ENCODE data around the gene FOXP1. TPM values are rescaled to one million over a fixed set of nuclear protein-coding genes. Genes with fewer than 3 reads are reported as not detected.

Gene FOXP1
- total RNA-seq, 1 donor from 2014 or later, result 27.3 TPM

DNA sequence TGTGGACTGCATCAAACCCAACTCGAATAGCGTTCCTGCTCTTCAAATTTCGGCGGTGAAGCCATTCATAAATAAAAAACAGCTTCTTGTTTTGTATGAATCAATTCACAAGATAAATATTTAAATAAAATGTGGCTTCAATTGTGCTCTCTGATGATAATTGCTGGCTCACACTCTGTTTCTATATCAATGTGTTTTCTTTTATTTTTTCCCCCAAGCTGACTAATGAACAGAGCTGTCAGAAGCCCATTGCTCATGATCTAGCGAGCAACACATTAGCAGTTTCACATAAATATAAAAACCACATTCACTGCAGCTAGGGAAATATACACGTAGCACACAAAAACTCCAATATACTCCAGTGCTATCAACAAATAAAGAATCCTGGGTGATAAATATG lies 45.0 kb upstream of the FOXP1 start:
- Histone ChIP-seq H3K9ac (no peak overlapping the region), H2AFZ (replicated peaks) (no peak overlapping the region), H3K27ac (no peak overlapping the region), H3K36me3 (no peaks in the 10 kb centered on the region), H3K27me3 (no peaks in the 10 kb centered on the region), H3K4me3 (no peak overlapping the region), H4K20me1 (ENCODE audit: low read depth) (no peaks in the 10 kb centered on the region), H3K79me2 (ENCODE audit: low read depth) (no peaks in the 10 kb centered on the region), H3F3A (ENCODE audit: low read depth) (no peaks in the 10 kb centered on the region), H3K4me1 (no peaks in the 10 kb centered on the region), H3K4me2 (no peak overlapping the region), H3K9me3 (ENCODE audit: low read depth) (no peaks in the 10 kb centered on the region)
- no peak overlapping the region for H3K27ac Mint-ChIP-seq
- no peaks in the 10 kb centered on the region for H3K9me3 Mint-ChIP-seq
- H3K36me3 Mint-ChIP-seq, result no peaks in the 10 kb centered on the region
- peaks cover 2% of the 10 kb centered on the region for H3K27me3 Mint-ChIP-seq (ENCODE audit: insufficient read depth, low read depth)
- no peaks in the 10 kb centered on the region for H3K4me1 Mint-ChIP-seq
- TF ChIP-seq EZH2phosphoT487 (IDR thresholded peaks at IDR 0.05), result no peak
- no peak for TF ChIP-seq EZH2 (IDR thresholded peaks at IDR 0.05)
- TF ChIP-seq, protein P1, sequence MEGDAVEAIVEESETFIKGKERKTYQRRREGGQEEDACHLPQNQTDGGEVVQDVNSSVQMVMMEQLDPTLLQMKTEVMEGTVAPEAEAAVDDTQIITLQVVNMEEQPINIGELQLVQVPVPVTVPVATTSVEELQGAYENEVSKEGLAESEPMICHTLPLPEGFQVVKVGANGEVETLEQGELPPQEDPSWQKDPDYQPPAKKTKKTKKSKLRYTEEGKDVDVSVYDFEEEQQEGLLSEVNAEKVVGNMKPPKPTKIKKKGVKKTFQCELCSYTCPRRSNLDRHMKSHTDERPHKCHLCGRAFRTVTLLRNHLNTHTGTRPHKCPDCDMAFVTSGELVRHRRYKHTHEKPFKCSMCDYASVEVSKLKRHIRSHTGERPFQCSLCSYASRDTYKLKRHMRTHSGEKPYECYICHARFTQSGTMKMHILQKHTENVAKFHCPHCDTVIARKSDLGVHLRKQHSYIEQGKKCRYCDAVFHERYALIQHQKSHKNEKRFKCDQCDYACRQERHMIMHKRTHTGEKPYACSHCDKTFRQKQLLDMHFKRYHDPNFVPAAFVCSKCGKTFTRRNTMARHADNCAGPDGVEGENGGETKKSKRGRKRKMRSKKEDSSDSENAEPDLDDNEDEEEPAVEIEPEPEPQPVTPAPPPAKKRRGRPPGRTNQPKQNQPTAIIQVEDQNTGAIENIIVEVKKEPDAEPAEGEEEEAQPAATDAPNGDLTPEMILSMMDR (IDR thresholded peaks at IDR 0.05), result no peak
- H3K4me3 Mint-ChIP-seq, result no peak overlapping the region
- no peak for DNase-seq (ENCODE audit: low spot score)

DNA sequence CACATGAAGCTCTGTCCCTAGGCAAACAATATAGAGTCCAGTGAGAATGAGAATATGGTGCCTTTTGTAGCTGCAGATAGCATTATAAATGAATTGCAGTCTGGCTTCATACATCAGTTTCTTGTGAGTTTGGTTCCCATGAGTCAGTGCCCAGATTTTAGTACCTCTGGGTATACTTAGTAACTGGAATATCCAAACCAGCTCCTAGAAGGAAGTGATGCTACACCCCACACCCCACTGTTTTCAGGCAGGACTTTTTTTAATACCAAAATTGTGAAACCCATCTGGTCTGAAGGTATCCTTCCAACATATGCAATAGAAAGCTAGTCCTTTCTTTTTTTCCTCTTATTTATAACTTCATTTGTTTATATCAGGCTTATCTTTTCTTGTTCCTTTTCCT lies 42.1 kb upstream of the FOXP1 start:
- Histone ChIP-seq H3K27ac (no peak overlapping the region), H3K4me2 (no peak overlapping the region), H3K9ac (no peak overlapping the region), H3F3A (ENCODE audit: low read depth) (no peaks in the 10 kb centered on the region), H3K4me3 (no peak overlapping the region), H2AFZ (replicated peaks) (no peak overlapping the region), H3K79me2 (ENCODE audit: low read depth) (no peaks in the 10 kb centered on the region), H4K20me1 (ENCODE audit: low read depth) (no peaks in the 10 kb centered on the region), H3K9me3 (ENCODE audit: low read depth) (no peaks in the 10 kb centered on the region), H3K36me3 (no peaks in the 10 kb centered on the region), H3K4me1 (no peaks in the 10 kb centered on the region), H3K27me3 (no peaks in the 10 kb centered on the region)
- TF ChIP-seq, protein P1 (IDR thresholded peaks at IDR 0.05), result no peak
- no peak for TF ChIP-seq EZH2 (IDR thresholded peaks at IDR 0.05)
- no peak for TF ChIP-seq EZH2phosphoT487 (IDR thresholded peaks at IDR 0.05)
- no peak for DNase-seq (ENCODE audit: low spot score)
- no peak overlapping the region for H3K4me3 Mint-ChIP-seq
- H3K9me3 Mint-ChIP-seq, result no peaks in the 10 kb centered on the region
- no peak overlapping the region for H3K27ac Mint-ChIP-seq
- H3K4me1 Mint-ChIP-seq, result no peaks in the 10 kb centered on the region
- H3K27me3 Mint-ChIP-seq (ENCODE audit: insufficient read depth, low read depth), result peaks cover 2% of the 10 kb centered on the region
- H3K36me3 Mint-ChIP-seq, result no peaks in the 10 kb centered on the region

DNA sequence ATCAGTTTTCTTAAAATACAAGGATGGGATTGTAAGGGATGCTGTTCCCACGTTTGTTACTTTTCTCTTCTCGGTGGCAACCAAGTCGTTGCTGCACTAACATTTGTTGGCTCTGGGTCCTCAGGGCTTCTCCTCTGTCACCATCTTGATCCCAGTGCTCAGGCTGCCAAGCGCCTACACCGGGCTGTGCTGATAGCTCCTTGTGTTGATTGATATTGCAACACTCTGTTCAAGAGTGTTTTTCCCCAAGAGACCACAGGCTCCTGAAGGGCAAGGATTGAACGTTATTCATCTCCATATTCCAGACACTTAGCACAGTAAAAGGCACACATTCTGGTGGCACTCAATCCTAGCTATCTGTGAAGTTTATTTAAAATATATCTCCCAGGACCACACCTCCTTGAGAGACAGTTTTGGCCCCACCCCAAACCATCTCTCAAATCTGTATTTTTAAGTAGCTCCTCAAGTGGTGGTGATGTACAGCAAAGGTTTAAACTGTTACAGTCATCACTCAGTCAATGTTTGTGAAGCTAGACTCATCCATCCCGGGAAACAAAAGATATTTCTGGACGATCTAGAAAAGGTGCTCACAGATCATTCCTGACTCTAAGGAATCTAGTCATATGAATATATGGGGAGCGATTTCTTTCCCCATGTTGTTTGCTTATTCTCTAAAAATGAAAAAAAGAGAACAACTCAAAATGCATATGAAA lies 38.5 kb upstream of the FOXP1 start:
- no peaks in the 10 kb centered on the region for H4K20me1 ChIP-seq (ENCODE audit: low read depth)
- H3K27ac ChIP-seq, result no peak overlapping the region
- TF ChIP-seq, protein P1 (IDR thresholded peaks at IDR 0.05), result no peak
- no peak for TF ChIP-seq EZH2phosphoT487 (IDR thresholded peaks at IDR 0.05)
- TF ChIP-seq EZH2 (IDR thresholded peaks at IDR 0.05), result no peak
- DNase-seq (ENCODE audit: low spot score), result no peak
- no peak overlapping the region for H3K4me3 Mint-ChIP-seq
- H3K27me3 ChIP-seq, result no peaks in the 10 kb centered on the region
- H3K27me3 Mint-ChIP-seq (ENCODE audit: insufficient read depth, low read depth), result peaks cover 2% of the 10 kb centered on the region
- no peaks in the 10 kb centered on the region for H3K9me3 Mint-ChIP-seq
- no peaks in the 10 kb centered on the region for H3K4me1 Mint-ChIP-seq
- no peaks in the 10 kb centered on the region for H3K9me3 ChIP-seq (ENCODE audit: low read depth)
- no peaks in the 10 kb centered on the region for H3K4me1 ChIP-seq
- H3F3A ChIP-seq (ENCODE audit: low read depth), result no peaks in the 10 kb centered on the region
- H3K9ac ChIP-seq, result no peak overlapping the region
- no peaks in the 10 kb centered on the region for H3K79me2 ChIP-seq (ENCODE audit: low read depth)
- no peak overlapping the region for H2AFZ ChIP-seq (replicated peaks)
- H3K4me3 ChIP-seq, result no peak overlapping the region
- no peak overlapping the region for H3K4me2 ChIP-seq
- H3K27ac Mint-ChIP-seq, result no peak overlapping the region
- no peaks in the 10 kb centered on the region for H3K36me3 ChIP-seq
- no peaks in the 10 kb centered on the region for H3K36me3 Mint-ChIP-seq

Measured in neural progenitor cell (in vitro differentiated cells).